SK-N-SH (cell line): ENCODE results near the gene GRM1. TPM values are rescaled to one million over a fixed set of nuclear protein-coding genes. Genes with fewer than 3 reads are reported as not detected.

Source experiments
- CTCF ChIA-PET: fragments of 300-600, 350-600 bp; formaldehyde crosslinking; extraction: SDS; loops from one replicate; lab custom pipeline; 2021; lab: Yijun Ruan, JAX
- POLR2A ChIA-PET: fragments of 350-600 bp; sonication (Branson Sonifier 250); formaldehyde crosslinking; extraction: SDS; loops from one replicate; lab custom pipeline; 2020; ENCODE audit warnings: antibody characterized with exemption, inconsistent platforms; lab: Yijun Ruan, JAX
- DNase-seq: peaks from one replicate; pipeline ENCODE4 v3.0.0; 2012
- H2AFZ ChIP-seq: fragments of 200-600 bp; sonication (generic); 2 replicates; pipeline ENCODE4 v1.8.1; 2016; ENCODE audit warnings: antibody characterized with exemption, mild to moderate bottlenecking, low read depth
- H3F3A ChIP-seq: fragments of 200-600 bp; sonication (generic); replicated peaks from 2 replicates; pipeline ENCODE3; 2016; ENCODE audit warnings: antibody characterized with exemption, mild to moderate bottlenecking; ENCODE audit not compliant: insufficient read depth
- H3K27ac ChIP-seq, 2 experiments: fragments of 200-500 bp in 1 of 2; fragments of 200-600 bp in 1 of 2; sonication (Bioruptor generic) in 1 of 2; sonication (generic), shearing (Covaris generic) in 1 of 2; 2 replicates each; pipeline versions ENCODE4 v1.5.1 to v1.6.1; 2014 to 2016; ENCODE audit warnings: low read depth in 2 of 2, inconsistent platforms in 1 of 2, low read length in 1 of 2, mild to moderate bottlenecking in 1 of 2, mixed read lengths in 1 of 2
- H3K27me3 ChIP-seq: fragments of 200-600 bp; sonication (generic), shearing (Covaris generic); 2 replicates; pipeline ENCODE4 v1.6.1; 2016; ENCODE audit warnings: mixed run types; ENCODE audit not compliant: insufficient read depth
- H3K36me3 ChIP-seq, 2 experiments: fragments of 200-500 bp in 1 of 2; fragments of 200-600 bp in 1 of 2; sonication (Bioruptor generic) in 1 of 2; sonication (generic) in 1 of 2; replicated peaks in 1 of 2; 2 replicates each; pipeline versions ENCODE3 to v1.5.1; 2014 to 2016; ENCODE audit warnings: low read length in 1 of 2, mild to moderate bottlenecking in 1 of 2; ENCODE audit not compliant: insufficient read depth in 2 of 2, control insufficient read depth in 1 of 2
- H3K4me1 ChIP-seq, 2 experiments: fragments of 200-500 bp in 1 of 2; fragments of 200-600 bp in 1 of 2; sonication (Bioruptor generic) in 1 of 2; sonication (generic), shearing (Covaris generic) in 1 of 2; 2 replicates each; pipeline versions ENCODE4 v1.5.1 to v1.6.1; 2014 to 2016; ENCODE audit warnings: low read depth in 1 of 2, low read length in 1 of 2, mixed run types in 1 of 2; ENCODE audit not compliant: insufficient read depth in 2 of 2, control insufficient read depth in 1 of 2
- H3K4me2 ChIP-seq: fragments of 200-600 bp; sonication (generic), shearing (Covaris generic); 2 replicates; pipeline ENCODE4 v1.6.1; 2017; ENCODE audit warnings: mixed run types
- H3K4me3 ChIP-seq, 2 experiments: fragments of 200-500 bp in 1 of 2; fragments of 200-600 bp in 1 of 2; sonication (Bioruptor generic) in 1 of 2; sonication (generic), shearing (Covaris generic) in 1 of 2; 2 replicates each; pipeline versions ENCODE4 v1.5.1 to v1.8.1; 2014 to 2016; ENCODE audit warnings: low read depth in 2 of 2, inconsistent platforms in 1 of 2, low read length in 1 of 2, mild to moderate bottlenecking in 1 of 2, mixed read lengths in 1 of 2, moderate library complexity in 1 of 2
- H3K79me2 ChIP-seq: fragments of 200-600 bp; sonication (generic); 2 replicates; pipeline ENCODE4 v1.8.1; 2017; ENCODE audit warnings: mild to moderate bottlenecking; ENCODE audit not compliant: insufficient read depth
- H3K9ac ChIP-seq: fragments of 200-600 bp; sonication (generic); 2 replicates; pipeline ENCODE4 v1.6.1; 2017; ENCODE audit warnings: mixed run types
- H3K9me2 ChIP-seq: fragments of 200-600 bp; sonication (generic); 2 replicates; pipeline ENCODE4 v1.6.1; 2017; ENCODE audit warnings: mixed run types
- H3K9me3 ChIP-seq: fragments of 200-600 bp; sonication (generic); 2 replicates; pipeline ENCODE4 v1.6.1; 2017; ENCODE audit warnings: mixed run types, mild to moderate bottlenecking, moderate library complexity
- H4K20me1 ChIP-seq: fragments of 200-600 bp; sonication (generic); 2 replicates; pipeline ENCODE4 v1.6.1; 2017; ENCODE audit warnings: mild to moderate bottlenecking, mixed run types; ENCODE audit not compliant: insufficient read depth
- CHD2 ChIP-seq: fragments of 150-350 bp; IDR thresholded peaks from 2 replicates; pipeline ENCODE4 v1.6.1; 2018; ENCODE audit warnings: low read length; ENCODE audit not compliant: partially characterized antibody
- ELF1 ChIP-seq: IDR thresholded peaks from 2 replicates; pipeline ENCODE4 v1.4.0; 2012
- GATA2 ChIP-seq: sonication (generic); formaldehyde crosslinking; IDR thresholded peaks from 2 replicates; pipeline ENCODE4 v1.5.0; 2020; ENCODE audit warnings: mild to moderate bottlenecking, missing genetic modification reagents
- JUND ChIP-seq: IDR thresholded peaks from 2 replicates; pipeline ENCODE4 v1.4.0; 2012
- MEF2A ChIP-seq: IDR thresholded peaks from 2 replicates; pipeline ENCODE4 v1.4.0; 2012; ENCODE audit warnings: low read depth, borderline replicate concordance
- NFIC ChIP-seq: IDR thresholded peaks from 2 replicates; pipeline ENCODE4 v1.4.0; 2012; ENCODE audit warnings: borderline replicate concordance
- POLR2AphosphoS5 ChIP-seq: IDR thresholded peaks from 2 replicates; pipeline ENCODE4 v1.6.1; 2012; ENCODE audit warnings: low read depth, low read length
- RCOR1 ChIP-seq: fragments of 150-350 bp; IDR thresholded peaks from 2 replicates; pipeline ENCODE4 v1.6.1; 2017; ENCODE audit warnings: antibody characterized with exemption, low read length
- RXRA ChIP-seq: IDR thresholded peaks from 2 replicates; pipeline ENCODE4 v1.4.0; 2012; ENCODE audit warnings: low read depth, mild to moderate bottlenecking, borderline replicate concordance
- TAF1 ChIP-seq: IDR thresholded peaks from 2 replicates; pipeline ENCODE4 v1.6.1; 2012; ENCODE audit warnings: low read depth, mild to moderate bottlenecking, low read length, moderate library complexity, borderline replicate concordance
- TEAD4 ChIP-seq: IDR thresholded peaks from 2 replicates; pipeline ENCODE4 v1.4.0; 2012; ENCODE audit warnings: mild to moderate bottlenecking, borderline replicate concordance; ENCODE audit not compliant: insufficient read depth
- WGBS: methylation state at CpG from one replicate; pipeline ENCODE4 v1.1.6; 2017; ENCODE audit warnings: low lambda C conversion rate; 5-methylcytosine and 5-hydroxymethylcytosine counted together
- polyA plus RNA-seq, 3 experiments: library from polyadenylated mRNA; depleted of rRNA; stranded (reverse); fragments of >200 nt; gene quantifications; 2 replicates each; pipeline ENCODE4 v1.2.3, GENCODE V29; 2012
- TF ChIP-seq, protein P1 (sequence below): IDR thresholded peaks from 2 replicates; pipeline ENCODE4 v1.6.1; 2012; ENCODE audit warnings: mild to moderate bottlenecking, low read depth, low read length, moderate library complexity
- TF ChIP-seq, protein P2 (sequence below): fragments of 150-350 bp; IDR thresholded peaks from 2 replicates; pipeline ENCODE4 v1.6.1; 2016; ENCODE audit warnings: mild to moderate bottlenecking, low read depth, low read length
- TF ChIP-seq, protein P3 (sequence below): IDR thresholded peaks from 2 replicates; pipeline ENCODE4 v1.4.0; 2012; ENCODE audit warnings: low read depth

The GRM1 gene
- polyA plus RNA-seq, 1 of the 3 experiments (the other 2 are of a cell fraction): 0.05 TPM

GRCh38 chr6:146210406-146211083 lies 181.7 kb downstream of the GRM1 start:
- no peaks in the 10 kb centered on the region for H4K20me1 ChIP-seq
- 32% methylated on average over 4 of the region's 4 CpGs for WGBS
- H3K27me3 ChIP-seq: no peaks in the 10 kb centered on the region
- no peaks in the 10 kb centered on the region for H3K4me1 ChIP-seq
- H3K4me2 ChIP-seq: no peak overlapping the region
- no peak overlapping the region for H3K27ac ChIP-seq
- no peaks in the 10 kb centered on the region for H3K79me2 ChIP-seq
- CTCF ChIA-PET: no interaction called here
- POLR2A ChIA-PET: no interaction called here
- no peaks in the 10 kb centered on the region for H3K9me2 ChIP-seq
- TF ChIP-seq MEF2A (no peak), NFIC (no peak), RCOR1 (no peak), RXRA (no peak), POLR2AphosphoS5 (no peak), GATA2 (CRISPR knock-in tag) (no peak), JUND (no peak), TEAD4 (no peak), TAF1 (no peak), ELF1 (no peak), CHD2 (no peak)
- TF ChIP-seq, protein P1, sequence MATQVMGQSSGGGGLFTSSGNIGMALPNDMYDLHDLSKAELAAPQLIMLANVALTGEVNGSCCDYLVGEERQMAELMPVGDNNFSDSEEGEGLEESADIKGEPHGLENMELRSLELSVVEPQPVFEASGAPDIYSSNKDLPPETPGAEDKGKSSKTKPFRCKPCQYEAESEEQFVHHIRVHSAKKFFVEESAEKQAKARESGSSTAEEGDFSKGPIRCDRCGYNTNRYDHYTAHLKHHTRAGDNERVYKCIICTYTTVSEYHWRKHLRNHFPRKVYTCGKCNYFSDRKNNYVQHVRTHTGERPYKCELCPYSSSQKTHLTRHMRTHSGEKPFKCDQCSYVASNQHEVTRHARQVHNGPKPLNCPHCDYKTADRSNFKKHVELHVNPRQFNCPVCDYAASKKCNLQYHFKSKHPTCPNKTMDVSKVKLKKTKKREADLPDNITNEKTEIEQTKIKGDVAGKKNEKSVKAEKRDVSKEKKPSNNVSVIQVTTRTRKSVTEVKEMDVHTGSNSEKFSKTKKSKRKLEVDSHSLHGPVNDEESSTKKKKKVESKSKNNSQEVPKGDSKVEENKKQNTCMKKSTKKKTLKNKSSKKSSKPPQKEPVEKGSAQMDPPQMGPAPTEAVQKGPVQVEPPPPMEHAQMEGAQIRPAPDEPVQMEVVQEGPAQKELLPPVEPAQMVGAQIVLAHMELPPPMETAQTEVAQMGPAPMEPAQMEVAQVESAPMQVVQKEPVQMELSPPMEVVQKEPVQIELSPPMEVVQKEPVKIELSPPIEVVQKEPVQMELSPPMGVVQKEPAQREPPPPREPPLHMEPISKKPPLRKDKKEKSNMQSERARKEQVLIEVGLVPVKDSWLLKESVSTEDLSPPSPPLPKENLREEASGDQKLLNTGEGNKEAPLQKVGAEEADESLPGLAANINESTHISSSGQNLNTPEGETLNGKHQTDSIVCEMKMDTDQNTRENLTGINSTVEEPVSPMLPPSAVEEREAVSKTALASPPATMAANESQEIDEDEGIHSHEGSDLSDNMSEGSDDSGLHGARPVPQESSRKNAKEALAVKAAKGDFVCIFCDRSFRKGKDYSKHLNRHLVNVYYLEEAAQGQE: no peak
- TF ChIP-seq, protein P2, sequence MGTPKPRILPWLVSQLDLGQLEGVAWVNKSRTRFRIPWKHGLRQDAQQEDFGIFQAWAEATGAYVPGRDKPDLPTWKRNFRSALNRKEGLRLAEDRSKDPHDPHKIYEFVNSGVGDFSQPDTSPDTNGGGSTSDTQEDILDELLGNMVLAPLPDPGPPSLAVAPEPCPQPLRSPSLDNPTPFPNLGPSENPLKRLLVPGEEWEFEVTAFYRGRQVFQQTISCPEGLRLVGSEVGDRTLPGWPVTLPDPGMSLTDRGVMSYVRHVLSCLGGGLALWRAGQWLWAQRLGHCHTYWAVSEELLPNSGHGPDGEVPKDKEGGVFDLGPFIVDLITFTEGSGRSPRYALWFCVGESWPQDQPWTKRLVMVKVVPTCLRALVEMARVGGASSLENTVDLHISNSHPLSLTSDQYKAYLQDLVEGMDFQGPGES: no peak
- TF ChIP-seq, protein P3, sequence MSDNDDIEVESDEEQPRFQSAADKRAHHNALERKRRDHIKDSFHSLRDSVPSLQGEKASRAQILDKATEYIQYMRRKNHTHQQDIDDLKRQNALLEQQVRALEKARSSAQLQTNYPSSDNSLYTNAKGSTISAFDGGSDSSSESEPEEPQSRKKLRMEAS: no peak
- no peak overlapping the region for H3K9ac ChIP-seq
- DNase-seq: no peak
- H3K4me3 ChIP-seq: no peak overlapping the region
- H3K9me3 ChIP-seq: no peaks in the 10 kb centered on the region
- H3K36me3 ChIP-seq: no peaks in the 10 kb centered on the region
- H2AFZ ChIP-seq: no peak overlapping the region
- H3F3A ChIP-seq: no peaks in the 10 kb centered on the region
